Neural crest cell (in vitro differentiated cells): ENCODE data around the gene COL26A1. TPM values are rescaled to one million over a fixed set of nuclear protein-coding genes. Genes with fewer than 3 reads are reported as not detected.

Experiments used
- DNase-seq: peaks from one replicate; pipeline ENCODE4 v3.0.0; 2021; ENCODE audit warnings: low read depth, mixed read lengths, low spot score
- H3K27ac Mint-ChIP-seq: one replicate; pipeline ENCODE4 v1.8.0; 2021; ENCODE audit warnings: mild to moderate bottlenecking, mixed read lengths; ENCODE audit not compliant: unreplicated experiment
- H3K27me3 Mint-ChIP-seq: 2 replicates; pipeline ENCODE4 v1.8.0; 2021; ENCODE audit warnings: low read depth, mild to moderate bottlenecking, mixed read lengths
- H3K36me3 Mint-ChIP-seq: 2 replicates; pipeline ENCODE4 v1.8.0; 2021; ENCODE audit warnings: low read depth, mild to moderate bottlenecking, mixed read lengths
- H3K4me1 Mint-ChIP-seq: 2 replicates; pipeline ENCODE4 v1.8.0; 2021; ENCODE audit warnings: mixed read lengths
- H3K4me3 Mint-ChIP-seq: one replicate; pipeline ENCODE4 v1.8.0; 2021; ENCODE audit warnings: mild to moderate bottlenecking, mixed read lengths
- H3K9me3 Mint-ChIP-seq: 2 replicates; pipeline ENCODE4 v1.8.0; 2021; ENCODE audit warnings: mixed read lengths
- total RNA-seq: library from RNA; stranded (reverse); gene quantifications from 2 replicates; pipeline ENCODE4 v1.2.1, GENCODE V29; 2021
- TF ChIP-seq, protein P1 (sequence below): fragments of 200-600 bp; sonication (generic); conservative IDR thresholded peaks from 2 replicates; pipeline ENCODE4 v1.5.0; 2021; ENCODE audit warnings: antibody characterized with exemption, mild to moderate bottlenecking

Gene COL26A1
- total RNA-seq, 1 donor from 2014 or later = 38.3 TPM

DNA sequence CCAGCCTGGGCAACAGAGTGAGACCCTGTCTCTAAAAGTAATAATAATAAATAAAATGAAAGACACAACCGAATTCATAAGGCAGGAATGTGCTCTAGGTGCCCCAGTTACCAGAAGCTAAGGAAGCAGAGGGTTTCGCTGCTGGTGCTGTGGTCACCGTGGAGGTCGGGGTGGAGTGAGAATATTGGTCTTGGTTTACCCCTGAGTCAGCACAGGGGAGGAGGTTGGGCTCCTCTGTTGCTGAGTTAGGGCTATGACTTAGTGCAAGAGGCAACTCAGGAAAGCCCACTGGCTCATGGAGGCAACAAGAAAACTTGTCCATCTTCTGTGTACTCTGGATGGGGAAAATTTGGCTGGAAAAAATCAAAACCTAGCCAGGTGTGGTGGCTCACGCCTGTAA is 149.3 kb downstream of the COL26A1 start:
- TF ChIP-seq, protein P1, sequence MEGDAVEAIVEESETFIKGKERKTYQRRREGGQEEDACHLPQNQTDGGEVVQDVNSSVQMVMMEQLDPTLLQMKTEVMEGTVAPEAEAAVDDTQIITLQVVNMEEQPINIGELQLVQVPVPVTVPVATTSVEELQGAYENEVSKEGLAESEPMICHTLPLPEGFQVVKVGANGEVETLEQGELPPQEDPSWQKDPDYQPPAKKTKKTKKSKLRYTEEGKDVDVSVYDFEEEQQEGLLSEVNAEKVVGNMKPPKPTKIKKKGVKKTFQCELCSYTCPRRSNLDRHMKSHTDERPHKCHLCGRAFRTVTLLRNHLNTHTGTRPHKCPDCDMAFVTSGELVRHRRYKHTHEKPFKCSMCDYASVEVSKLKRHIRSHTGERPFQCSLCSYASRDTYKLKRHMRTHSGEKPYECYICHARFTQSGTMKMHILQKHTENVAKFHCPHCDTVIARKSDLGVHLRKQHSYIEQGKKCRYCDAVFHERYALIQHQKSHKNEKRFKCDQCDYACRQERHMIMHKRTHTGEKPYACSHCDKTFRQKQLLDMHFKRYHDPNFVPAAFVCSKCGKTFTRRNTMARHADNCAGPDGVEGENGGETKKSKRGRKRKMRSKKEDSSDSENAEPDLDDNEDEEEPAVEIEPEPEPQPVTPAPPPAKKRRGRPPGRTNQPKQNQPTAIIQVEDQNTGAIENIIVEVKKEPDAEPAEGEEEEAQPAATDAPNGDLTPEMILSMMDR = no peak
- no peak overlapping the region for H3K4me3 Mint-ChIP-seq
- H3K4me1 Mint-ChIP-seq = peaks cover 8% of the 10 kb centered on the region
- H3K27me3 Mint-ChIP-seq = no peaks in the 10 kb centered on the region
- H3K36me3 Mint-ChIP-seq = no peaks in the 10 kb centered on the region
- no peak for DNase-seq
- H3K27ac Mint-ChIP-seq = no peak overlapping the region
- no peaks in the 10 kb centered on the region for H3K9me3 Mint-ChIP-seq

DNA sequence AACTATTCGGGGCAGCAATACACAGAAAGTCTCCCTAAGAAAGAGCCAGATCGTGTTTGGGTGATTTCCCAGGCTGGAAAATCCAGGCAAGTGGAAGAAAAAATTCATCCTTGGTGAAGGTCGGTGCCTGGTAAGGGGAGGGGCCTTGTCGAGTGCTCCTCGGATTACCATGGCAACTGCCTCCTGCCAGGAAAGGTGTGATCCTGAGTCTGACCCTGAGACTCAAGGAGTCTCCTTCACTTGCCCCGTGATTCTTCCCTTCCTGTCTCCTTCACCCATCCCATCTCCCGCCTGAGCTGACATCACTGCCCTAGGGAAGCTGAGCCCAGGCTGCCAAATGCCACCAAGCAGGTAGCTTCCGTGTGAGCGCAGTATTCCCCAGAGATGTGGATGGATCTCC is 154.2 kb downstream of the COL26A1 start:
- DNase-seq = no peak
- H3K27me3 Mint-ChIP-seq = no peaks in the 10 kb centered on the region
- peaks cover 11% of the 10 kb centered on the region for H3K4me1 Mint-ChIP-seq
- H3K27ac Mint-ChIP-seq = no peak overlapping the region
- no peak overlapping the region for H3K4me3 Mint-ChIP-seq
- TF ChIP-seq, protein P1 = no peak
- H3K9me3 Mint-ChIP-seq = no peaks in the 10 kb centered on the region
- H3K36me3 Mint-ChIP-seq = peaks cover 3% of the 10 kb centered on the region

DNA sequence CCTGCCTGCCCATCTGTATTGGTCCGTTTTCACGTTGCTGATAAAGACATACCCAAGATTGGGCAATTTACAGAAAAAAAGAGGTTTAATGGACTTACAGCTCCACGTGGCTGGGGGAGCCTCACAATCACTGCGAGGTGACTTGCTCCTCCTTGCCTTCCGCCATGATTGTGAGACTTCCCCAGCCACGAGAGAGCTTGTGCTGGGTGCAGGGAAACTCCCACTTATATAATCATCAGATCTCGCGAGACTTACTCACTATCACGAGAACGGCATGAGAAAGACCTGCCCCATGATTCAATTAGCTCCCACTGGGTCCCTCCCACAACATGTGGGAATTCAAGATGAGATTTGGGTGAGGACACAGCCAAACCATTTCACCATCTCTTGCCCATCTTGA is 154.6 kb downstream of the COL26A1 start:
- no peak for DNase-seq
- Mint-ChIP-seq H3K36me3 (peaks cover 3% of the 10 kb centered on the region), H3K9me3 (no peaks in the 10 kb centered on the region), H3K4me1 (peaks cover 11% of the 10 kb centered on the region), H3K27me3 (no peaks in the 10 kb centered on the region), H3K4me3 (no peak overlapping the region), H3K27ac (no peak overlapping the region)
- TF ChIP-seq, protein P1 = no peak

DNA sequence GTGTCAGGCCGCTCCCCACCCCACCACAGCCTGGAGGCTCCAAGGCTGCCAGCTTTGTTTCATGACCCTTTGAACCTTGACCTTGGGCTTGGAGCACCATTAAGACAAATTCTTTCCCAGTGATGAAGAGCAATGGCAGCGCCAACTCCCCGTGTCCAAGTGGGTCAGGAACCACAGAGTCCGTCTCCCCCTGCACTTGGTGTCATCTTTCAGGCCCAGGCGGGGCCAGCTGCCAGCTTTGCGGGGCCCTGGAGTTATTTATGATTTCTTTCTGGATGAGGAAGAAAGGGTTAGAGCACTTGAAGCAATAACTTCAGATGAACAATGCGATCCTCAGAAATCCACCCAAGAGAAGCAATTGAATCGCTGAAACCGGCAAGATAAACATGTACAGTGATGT is 155.7 kb downstream of the COL26A1 start:
- Mint-ChIP-seq H3K9me3 (no peaks in the 10 kb centered on the region), H3K27me3 (no peaks in the 10 kb centered on the region), H3K27ac (no peak overlapping the region), H3K36me3 (peaks cover 3% of the 10 kb centered on the region), H3K4me3 (no peak overlapping the region), H3K4me1 (peaks cover 11% of the 10 kb centered on the region)
- no peak for DNase-seq
- TF ChIP-seq, protein P1 = no peak

DNA sequence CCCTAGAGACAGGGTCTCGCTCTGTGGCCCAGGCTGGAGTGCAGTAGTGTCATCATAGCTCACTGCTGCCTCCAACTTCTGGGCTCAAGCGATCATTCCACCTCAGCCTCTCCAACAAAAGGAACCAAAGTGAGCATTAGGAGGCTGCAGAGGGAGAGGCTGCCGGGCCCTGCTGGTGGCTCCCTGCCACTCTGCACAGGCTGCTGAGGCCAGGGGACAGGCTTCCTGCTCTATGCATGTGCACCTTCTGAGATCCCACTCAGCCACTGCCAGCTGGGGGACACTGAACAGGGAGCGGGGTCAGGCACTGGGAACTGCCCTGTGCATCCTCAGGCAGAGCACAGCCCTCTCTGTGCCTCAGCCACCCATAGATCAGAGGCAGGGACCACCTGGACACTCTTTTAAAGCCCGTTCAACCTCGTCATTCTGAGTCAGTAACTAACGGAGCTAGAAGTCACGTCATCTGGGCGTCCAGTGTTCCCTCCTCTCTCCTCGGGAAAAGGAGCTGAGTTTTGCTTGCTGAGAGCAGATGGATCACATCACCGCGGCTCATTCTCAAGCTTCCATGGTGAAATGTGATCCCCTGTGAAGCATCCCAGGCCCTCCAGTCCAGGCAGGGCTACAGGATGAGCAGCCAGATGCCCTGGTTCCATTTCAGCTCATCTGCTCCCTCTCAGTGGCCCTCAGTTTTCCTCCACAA is 156.8 kb downstream of the COL26A1 start:
- H3K27me3 Mint-ChIP-seq = no peaks in the 10 kb centered on the region
- H3K36me3 Mint-ChIP-seq = peaks cover 3% of the 10 kb centered on the region
- no peak overlapping the region for H3K27ac Mint-ChIP-seq
- H3K4me3 Mint-ChIP-seq = no peak overlapping the region
- H3K9me3 Mint-ChIP-seq = no peaks in the 10 kb centered on the region
- H3K4me1 Mint-ChIP-seq = peaks cover 11% of the 10 kb centered on the region
- DNase-seq = no peak
- TF ChIP-seq, protein P1 = no peak
